GM19438 (cell line): ENCODE data around the gene PRDM5.

Experiments used
- ATAC-seq: cut with Tn5 transposase; IDR thresholded peaks from one replicate; pipeline ENCODE4 v1.9.1; 2021; ENCODE audit warnings: low read depth; ENCODE audit not compliant: unreplicated experiment

The PRDM5 gene

GRCh38 chr4:120922381-120923206 is at the start of gene PRDM5:
Gene PRDM5, minus strand, starts transcription at chr4:120922726. Its CDS starts 118 bp downstream, at chr4:120922608.
- no peak for ATAC-seq

GRCh38 chr4:120971884-120972283 is 49.4 kb upstream of the PRDM5 start:
- ATAC-seq = no peak

- no peak for ATAC-seq
These were observed 43.4 kb upstream of the PRDM5 start for GRCh38 chr4:120965938-120966337.

GRCh38 chr4:120964596-120964995 is 42.1 kb upstream of the PRDM5 start:
- no peak for ATAC-seq

- no peak for ATAC-seq
These were observed 40.9 kb upstream of the PRDM5 start for GRCh38 chr4:120963449-120963848.

- ATAC-seq = no peak
These were observed 38.2 kb upstream of the PRDM5 start for GRCh38 chr4:120960656-120961267.

GRCh38 chr4:120948382-120948781 is 25.9 kb upstream of the PRDM5 start:
- ATAC-seq = no peak

- no peak for ATAC-seq
These were observed 20.2 kb upstream of the PRDM5 start for GRCh38 chr4:120942776-120943175.

GRCh38 chr4:120940547-120940946 is 18.0 kb upstream of the PRDM5 start:
- no peak for ATAC-seq

GRCh38 chr4:120939693-120940092 is 17.2 kb upstream of the PRDM5 start:
- ATAC-seq = no peak

GRCh38 chr4:120929847-120930246 is 7.3 kb upstream of the PRDM5 start:
- ATAC-seq = no peak

- ATAC-seq = no peak
These were observed 5.4 kb upstream of the PRDM5 start for GRCh38 chr4:120927801-120928409.

GRCh38 chr4:120926358-120927025 is 4.0 kb upstream of the PRDM5 start:
- no peak for ATAC-seq

GRCh38 chr4:120924931-120925330 is 2.4 kb upstream of the PRDM5 start:
- ATAC-seq = no peak

- ATAC-seq = no peak
These were observed 639 bp upstream of the PRDM5 start for GRCh38 chr4:120923207-120923522.

- ATAC-seq = no peak
These were observed 808 bp downstream of the PRDM5 start for GRCh38 chr4:120921456-120922380.

- ATAC-seq = no peak
These were observed 1.9 kb downstream of the PRDM5 start for GRCh38 chr4:120920666-120921065.

GRCh38 chr4:120919358-120919757 is 3.2 kb downstream of the PRDM5 start:
- ATAC-seq = no peak

GRCh38 chr4:120918788-120919187 is 3.7 kb downstream of the PRDM5 start:
- no peak for ATAC-seq

- ATAC-seq = no peak
These were observed 4.4 kb downstream of the PRDM5 start for GRCh38 chr4:120918092-120918491.
